Hepatic stellate cell (primary cell): ENCODE measurements around the gene PROC.

Experiments used
- DNase-seq: peaks from one replicate; pipeline ENCODE4 v3.0.0; 2011; ENCODE audit warnings: low spot score

The PROC gene

DNA sequence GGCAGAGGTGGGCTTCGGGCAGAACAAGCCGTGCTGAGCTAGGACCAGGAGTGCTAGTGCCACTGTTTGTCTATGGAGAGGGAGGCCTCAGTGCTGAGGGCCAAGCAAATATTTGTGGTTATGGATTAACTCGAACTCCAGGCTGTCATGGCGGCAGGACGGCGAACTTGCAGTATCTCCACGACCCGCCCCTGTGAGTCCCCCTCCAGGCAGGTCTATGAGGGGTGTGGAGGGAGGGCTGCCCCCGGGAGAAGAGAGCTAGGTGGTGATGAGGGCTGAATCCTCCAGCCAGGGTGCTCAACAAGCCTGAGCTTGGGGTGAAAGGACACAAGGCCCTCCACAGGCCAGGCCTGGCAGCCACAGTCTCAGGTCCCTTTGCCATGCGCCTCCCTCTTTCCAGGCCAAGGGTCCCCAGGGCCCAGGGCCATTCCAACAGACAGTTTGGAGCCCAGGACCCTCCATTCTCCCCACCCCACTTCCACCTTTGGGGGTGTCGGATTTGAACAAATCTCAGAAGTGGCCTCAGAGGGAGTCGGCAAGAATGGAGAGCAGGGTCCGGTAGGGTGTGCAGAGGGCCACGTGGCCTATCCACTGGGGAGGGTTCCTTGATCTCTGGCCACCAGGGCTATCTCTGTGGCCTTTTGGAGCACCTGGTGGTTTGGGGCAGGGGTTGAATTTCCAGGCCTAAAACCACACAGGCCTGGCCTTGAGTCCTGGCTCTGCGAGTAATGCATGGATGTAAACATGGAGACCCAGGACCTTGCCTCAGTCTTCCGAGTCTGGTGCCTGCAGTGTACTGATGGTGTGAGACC is at the start of gene PROC:
TSS of gene PROC (plus strand) at position 128 of the 812 bp plus-strand sequence. CDS start 1,516 bp downstream, outside the sequence.
- DNase-seq, result no peak

GRCh38 chr2:127370010-127370409 is 48.2 kb upstream of the PROC start:
- no peak for DNase-seq

GRCh38 chr2:127371037-127371436 is 47.2 kb upstream of the PROC start:
- no peak for DNase-seq

GRCh38 chr2:127373362-127374083 is 44.7 kb upstream of the PROC start:
- no peak for DNase-seq

DNA sequence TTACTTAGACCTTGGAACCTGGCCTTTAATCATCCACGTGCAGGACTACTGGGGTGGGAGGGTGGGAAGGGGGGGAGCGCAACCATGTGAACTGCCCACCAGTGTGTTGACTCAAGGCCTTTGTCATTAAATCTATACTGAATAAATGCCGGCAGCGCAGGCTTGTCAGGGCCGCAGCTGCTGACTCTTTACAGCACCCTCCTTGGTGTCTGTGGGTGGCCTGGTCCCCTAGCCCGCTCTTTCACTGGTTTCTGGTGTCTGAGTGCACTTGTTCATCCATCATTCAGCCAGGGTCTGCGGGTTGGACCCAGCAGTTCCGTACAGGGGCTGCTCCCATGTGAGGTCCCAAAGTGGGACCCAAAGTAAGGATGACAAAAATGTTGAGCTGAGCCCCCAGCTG is 42.0 kb upstream of the PROC start:
- no peak for DNase-seq

DNA sequence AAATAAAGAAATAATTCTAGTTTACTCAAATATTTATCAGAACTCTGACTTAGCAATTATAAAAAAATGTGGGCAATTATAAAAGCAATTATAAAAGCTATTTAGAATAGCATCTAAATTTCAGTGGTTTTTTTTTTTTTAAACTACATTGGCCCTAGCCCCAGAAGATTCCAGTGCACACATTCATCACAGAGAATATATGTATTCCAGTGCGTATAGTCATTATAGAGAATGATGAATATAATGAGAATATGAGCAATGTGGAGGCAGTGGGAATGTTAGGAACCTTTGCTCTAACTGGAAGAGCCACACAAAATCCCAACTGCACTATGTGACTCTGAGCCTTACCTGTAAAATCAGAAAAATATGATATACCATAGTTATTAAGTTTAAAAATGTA is 41.0 kb upstream of the PROC start:
- no peak for DNase-seq

GRCh38 chr2:127378720-127379119 is 39.5 kb upstream of the PROC start:
- DNase-seq, result no peak

- DNase-seq, result no peak
Observed at GRCh38 chr2:127379712-127380355, 38.4 kb upstream of the PROC start.

GRCh38 chr2:127381762-127382161 is 36.5 kb upstream of the PROC start:
- no peak for DNase-seq

GRCh38 chr2:127382831-127383230 is 35.4 kb upstream of the PROC start:
- no peak for DNase-seq

DNA sequence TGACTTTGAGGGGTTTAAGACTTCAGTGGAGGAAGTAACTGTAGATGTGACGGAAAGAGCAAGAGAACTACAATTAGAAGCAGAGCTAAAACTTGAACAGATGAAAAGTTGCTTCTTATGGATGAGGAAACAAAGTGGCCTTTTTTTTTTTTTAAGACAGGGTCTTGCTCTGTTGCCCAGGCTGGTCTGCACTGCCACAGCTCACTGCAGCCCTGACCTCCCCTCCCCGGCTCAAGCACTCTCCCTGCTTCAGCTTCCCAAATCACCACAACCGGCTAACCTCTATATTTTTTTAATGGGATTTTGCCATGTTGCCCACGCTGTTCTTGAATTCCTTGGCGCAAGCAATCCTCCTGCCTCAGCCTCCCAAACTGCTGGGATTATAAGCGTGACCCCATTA is 33.7 kb upstream of the PROC start:
- no peak for DNase-seq

DNA sequence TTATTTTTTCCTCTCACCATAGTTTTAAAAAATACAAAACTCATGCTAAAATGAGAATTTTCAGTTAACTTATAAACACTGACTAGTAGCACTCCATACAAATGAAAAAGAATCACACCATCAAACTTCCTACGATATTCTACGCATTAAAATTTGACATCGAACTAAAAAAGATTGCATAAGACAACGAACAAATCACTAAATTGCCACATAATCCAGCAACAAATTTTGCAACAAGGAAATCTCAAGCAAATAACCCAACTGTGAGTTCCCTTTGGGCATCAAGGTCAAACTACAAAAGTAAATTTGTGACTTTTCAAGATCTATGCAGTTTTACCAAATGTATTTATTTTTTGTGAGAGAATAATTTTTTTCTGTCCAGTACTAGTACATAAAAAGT is 32.0 kb upstream of the PROC start:
- no peak for DNase-seq

DNA sequence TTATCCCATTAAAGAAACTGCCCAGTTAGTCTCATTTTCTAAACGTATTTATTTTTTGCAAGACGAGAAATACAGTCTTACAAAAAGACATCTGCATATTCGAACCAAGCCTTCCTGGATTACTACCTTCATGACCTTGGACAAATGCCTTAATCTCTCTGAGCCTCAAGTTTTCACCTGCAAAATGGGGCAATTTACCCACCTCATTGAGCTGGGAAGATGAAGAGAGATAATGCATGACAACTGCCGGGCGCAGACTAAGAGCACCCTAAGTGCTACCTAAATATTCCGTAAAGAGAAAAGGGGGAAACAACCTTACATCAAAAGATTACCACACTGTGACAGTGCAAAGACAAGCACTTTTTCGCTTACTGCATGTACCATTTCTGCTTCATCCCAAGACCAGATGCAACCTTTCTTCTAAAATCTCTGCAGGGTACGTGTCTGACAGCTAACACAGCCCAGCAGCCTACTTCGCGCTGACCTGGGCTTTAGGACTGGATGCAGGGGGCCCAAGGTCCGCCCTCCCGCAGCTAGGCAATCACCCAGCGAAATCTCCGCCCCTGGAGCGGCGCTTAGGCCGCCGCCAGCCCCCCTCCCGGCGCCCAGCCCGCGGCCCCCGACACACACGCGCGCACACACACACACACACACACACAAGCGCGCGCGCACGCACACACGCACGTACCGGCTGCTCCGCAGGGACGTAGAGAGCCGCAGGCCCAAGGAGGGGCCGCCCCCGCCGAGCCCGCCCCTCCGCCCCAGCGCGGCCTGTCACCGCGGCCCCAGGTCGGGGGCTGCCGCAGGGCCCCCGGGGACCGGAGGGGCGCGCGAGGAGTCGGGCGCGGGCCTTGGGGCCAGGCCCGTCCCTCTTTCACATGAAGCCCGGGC is 31.2 kb upstream of the PROC start:
- peak; percentile 66 for DNase-seq

DNA sequence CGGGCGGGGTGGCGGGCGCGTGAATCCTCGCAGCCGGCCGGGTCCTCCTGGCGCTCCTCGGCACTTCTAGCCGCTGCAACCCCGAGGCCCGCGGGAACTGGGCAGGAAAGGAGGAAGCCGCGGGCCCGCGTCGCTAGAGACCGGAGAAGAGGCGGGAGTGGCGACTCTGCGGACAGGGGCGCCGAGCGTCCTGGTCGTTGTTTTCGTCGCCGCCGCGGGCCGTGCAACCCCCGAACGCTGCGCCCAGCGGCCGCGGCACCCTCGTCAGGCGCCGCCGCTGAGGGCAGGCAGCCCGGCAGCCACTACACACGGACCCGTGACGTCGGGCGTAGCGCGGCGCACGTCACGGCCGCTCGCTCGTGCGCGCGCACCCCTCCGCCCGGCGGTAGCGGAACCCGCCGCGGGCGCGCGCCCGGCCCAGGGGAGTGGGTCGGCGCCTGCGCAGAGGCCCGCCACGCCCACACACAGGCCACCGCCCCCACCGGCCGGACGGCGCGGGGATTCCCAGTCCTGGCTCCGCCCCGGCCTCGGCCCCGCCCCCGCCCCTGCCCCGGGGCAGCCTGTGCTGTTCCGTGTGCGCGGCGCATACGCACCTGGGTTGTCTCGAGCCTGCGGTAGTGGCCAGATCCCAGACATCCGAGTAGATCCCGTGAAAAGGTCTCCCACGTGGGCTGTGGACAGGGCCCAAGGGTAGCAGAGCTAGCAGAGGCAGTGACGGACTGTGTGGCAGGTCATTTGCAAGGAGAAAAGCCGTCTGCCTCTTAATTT is 30.4 kb upstream of the PROC start, which contains the start of gene MAP3K2:
TSS of gene MAP3K2 (minus strand) at position 321 of the 768 bp plus-strand sequence. CDS start 44,846 bp downstream, outside the sequence.
- peak; percentile 98 for DNase-seq

- DNase-seq, result no peak
Observed at GRCh38 chr2:127388423-127389164, 29.6 kb upstream of the PROC start.

- DNase-seq, result no peak
Observed at GRCh38 chr2:127389778-127390435, 28.3 kb upstream of the PROC start.

DNA sequence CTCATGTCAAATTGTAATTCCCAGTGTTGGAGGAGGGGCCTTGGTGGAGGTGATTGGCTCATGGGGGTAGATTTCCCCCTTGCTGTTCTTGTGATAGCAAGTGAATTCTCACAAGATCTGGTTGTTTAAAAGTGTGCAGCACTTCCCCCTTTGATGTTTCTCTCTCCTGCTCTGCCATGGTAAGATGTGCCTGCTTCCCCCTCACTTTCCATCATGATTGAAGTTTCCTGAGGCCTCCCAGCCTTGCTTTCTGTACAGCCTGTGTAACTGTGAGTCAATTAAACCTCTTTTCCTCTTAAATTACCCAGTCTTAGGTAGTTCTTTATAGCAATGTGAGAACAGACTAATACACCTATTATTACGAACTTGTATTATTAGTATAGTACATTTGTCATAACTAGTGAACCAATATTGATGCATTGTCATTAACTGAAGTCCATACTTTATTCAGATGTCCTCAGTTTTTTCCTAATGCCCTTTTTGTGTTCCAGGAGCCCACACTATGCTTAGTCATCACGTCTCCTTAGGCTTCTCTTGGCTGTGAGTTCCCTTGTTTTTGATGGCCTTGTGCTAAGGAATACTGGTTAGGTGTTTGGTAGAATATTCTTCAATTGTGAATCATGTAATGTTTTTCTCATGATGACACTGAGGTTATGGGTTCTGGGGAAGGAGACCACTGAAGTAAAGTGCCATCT is 25.9 kb upstream of the PROC start:
- DNase-seq, result no peak

DNA sequence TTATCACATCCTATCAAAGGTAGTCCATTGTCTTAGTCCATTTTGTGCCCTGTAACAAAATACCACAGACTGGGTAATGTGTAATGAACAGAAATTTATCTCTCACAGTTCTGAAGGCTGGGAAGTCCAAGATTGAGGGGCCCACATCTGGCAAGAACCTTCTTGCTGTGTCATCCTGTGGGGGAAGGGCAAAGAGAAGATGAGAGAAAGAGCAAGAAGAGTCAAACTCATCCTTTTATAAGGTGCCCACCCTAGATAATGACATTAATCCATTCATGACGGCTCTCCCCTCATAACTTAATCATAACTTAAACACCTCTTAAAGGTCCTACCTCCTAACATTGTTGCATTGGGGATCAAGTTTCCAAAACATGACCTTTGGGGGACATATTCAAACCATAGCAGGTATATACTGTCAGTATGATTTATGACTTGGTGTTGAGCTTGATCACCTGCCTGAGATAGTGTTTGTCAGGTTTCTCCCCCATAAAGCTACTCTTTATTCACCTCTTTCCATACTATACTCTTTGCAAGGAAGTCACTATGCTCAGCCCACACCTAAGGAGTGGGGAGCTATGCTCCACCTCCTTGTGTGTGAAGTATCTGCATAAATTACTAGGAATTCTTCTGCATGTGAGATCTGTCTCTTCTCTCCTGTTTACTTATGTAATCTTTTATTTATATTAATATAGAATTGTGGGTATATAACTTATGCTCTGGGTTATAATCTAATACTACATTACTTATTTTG is 25.2 kb upstream of the PROC start:
- no peak for DNase-seq
